Lower leg skin (tissue), 3 donors: ENCODE data around the gene EIF2S2.

ENCODE experiments used
- POLR2A ChIP-seq, 2 donors: fragments of 450-650 bp; IDR thresholded peaks; one replicate each; pipeline ENCODE4 v1.6.1; 2016 to 2017; ENCODE audit warnings: antibody characterized with exemption in 2 of 2, mild to moderate bottlenecking in 1 of 2, moderate library complexity in 1 of 2
- TF ChIP-seq, protein P1 (sequence below), 3 donors: fragments of 450-650 bp; IDR thresholded peaks; one replicate each; pipeline ENCODE4 v1.5.1; 2016; ENCODE audit warnings: antibody characterized with exemption in 3 of 3, mild to moderate bottlenecking in 3 of 3, moderate library complexity in 2 of 3

DNA sequence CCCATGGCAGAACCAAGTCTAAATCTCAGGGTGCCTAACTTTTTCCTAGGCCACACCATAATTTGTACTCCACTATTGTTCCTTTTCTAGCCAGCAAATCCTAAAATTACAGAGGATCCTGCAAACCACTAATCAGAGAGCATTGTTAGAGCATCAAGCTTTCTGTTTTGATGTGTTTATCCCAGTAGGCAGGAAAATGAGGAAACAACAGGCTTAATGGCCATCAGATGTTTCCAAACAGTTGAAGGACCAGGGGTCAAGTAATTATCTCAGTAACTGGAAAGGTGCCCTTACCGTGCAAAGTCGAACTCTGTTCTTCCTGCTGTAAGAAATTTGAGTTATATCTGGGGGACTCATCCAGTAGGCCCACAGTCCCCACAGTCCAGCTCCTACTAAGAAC is 59.6 kb downstream of the EIF2S2 start:
- TF ChIP-seq, protein P1, sequence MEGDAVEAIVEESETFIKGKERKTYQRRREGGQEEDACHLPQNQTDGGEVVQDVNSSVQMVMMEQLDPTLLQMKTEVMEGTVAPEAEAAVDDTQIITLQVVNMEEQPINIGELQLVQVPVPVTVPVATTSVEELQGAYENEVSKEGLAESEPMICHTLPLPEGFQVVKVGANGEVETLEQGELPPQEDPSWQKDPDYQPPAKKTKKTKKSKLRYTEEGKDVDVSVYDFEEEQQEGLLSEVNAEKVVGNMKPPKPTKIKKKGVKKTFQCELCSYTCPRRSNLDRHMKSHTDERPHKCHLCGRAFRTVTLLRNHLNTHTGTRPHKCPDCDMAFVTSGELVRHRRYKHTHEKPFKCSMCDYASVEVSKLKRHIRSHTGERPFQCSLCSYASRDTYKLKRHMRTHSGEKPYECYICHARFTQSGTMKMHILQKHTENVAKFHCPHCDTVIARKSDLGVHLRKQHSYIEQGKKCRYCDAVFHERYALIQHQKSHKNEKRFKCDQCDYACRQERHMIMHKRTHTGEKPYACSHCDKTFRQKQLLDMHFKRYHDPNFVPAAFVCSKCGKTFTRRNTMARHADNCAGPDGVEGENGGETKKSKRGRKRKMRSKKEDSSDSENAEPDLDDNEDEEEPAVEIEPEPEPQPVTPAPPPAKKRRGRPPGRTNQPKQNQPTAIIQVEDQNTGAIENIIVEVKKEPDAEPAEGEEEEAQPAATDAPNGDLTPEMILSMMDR (IDR thresholded peaks at IDR 0.05) = no peak
- no peak for TF ChIP-seq POLR2A (IDR thresholded peaks at IDR 0.05)
